Astrocyte of the spinal cord (primary cell): ENCODE measurements around the gene TMEM132D.

Experiments used
- DNase-seq: peaks from one replicate; pipeline ENCODE4 v3.0.0; 2011; ENCODE audit warnings: low read depth, low spot score
- H3K4me3 ChIP-seq: 2 replicates; pipeline ENCODE4 v1.5.1; 2011; ENCODE audit warnings: low read depth, mild to moderate bottlenecking, low read length, moderate library complexity
- in situ Hi-C: cut with HindIII; loops from 2 replicates; pipeline ENCODE4 v1.10.0; 2017; ENCODE audit warnings: low sequenced_read_pairs
- TF ChIP-seq, protein P1 (sequence below): IDR thresholded peaks from 2 replicates; pipeline ENCODE4 v1.5.1; 2012; ENCODE audit warnings: low read depth, mild to moderate bottlenecking, low read length, inconsistent platforms

The TMEM132D gene

DNA sequence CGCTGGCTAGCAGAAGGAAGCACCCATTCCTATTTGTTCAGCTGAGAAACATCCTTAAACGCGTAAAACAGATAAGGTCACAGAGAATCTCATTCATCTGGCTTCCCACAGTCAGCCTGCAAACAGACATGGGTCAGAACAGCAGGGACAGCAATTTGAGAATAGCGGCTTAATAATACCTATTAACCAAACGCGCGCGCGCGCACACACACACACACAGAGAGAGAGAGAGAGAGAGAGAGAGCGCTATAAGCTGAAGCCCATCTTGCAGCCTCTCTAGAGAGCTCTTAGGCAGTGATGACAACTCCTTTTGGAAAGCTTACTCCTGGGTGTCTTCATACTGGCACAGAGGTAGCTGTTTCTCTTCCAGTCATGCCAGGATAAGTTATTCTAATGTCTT is 26.4 kb downstream of the TMEM132D start:
- in situ Hi-C loops = no loop called here
- DNase-seq = no peak
- TF ChIP-seq, protein P1, sequence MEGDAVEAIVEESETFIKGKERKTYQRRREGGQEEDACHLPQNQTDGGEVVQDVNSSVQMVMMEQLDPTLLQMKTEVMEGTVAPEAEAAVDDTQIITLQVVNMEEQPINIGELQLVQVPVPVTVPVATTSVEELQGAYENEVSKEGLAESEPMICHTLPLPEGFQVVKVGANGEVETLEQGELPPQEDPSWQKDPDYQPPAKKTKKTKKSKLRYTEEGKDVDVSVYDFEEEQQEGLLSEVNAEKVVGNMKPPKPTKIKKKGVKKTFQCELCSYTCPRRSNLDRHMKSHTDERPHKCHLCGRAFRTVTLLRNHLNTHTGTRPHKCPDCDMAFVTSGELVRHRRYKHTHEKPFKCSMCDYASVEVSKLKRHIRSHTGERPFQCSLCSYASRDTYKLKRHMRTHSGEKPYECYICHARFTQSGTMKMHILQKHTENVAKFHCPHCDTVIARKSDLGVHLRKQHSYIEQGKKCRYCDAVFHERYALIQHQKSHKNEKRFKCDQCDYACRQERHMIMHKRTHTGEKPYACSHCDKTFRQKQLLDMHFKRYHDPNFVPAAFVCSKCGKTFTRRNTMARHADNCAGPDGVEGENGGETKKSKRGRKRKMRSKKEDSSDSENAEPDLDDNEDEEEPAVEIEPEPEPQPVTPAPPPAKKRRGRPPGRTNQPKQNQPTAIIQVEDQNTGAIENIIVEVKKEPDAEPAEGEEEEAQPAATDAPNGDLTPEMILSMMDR = no peak
- H3K4me3 ChIP-seq = no peak overlapping the region

DNA sequence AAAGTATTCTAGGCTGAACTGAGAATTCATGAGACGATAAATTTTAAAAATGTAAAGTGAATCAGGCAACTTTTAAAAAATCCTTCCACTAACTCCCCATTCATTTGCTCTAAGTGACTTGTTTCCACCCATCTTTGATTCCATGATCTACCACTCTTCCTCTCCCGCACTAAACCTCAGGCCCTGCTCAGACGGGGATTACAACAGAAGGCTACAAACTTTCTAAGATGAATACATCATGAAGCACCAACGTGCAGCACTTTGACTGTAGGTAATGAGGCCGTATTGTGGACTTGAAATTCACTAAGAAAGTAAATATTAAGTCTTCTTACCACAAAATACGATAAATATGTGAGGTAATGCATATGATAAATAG is 30.0 kb downstream of the TMEM132D start:
- in situ Hi-C loops = no loop called here
- TF ChIP-seq, protein P1 = no peak
- no peak for DNase-seq
- H3K4me3 ChIP-seq = no peak overlapping the region

DNA sequence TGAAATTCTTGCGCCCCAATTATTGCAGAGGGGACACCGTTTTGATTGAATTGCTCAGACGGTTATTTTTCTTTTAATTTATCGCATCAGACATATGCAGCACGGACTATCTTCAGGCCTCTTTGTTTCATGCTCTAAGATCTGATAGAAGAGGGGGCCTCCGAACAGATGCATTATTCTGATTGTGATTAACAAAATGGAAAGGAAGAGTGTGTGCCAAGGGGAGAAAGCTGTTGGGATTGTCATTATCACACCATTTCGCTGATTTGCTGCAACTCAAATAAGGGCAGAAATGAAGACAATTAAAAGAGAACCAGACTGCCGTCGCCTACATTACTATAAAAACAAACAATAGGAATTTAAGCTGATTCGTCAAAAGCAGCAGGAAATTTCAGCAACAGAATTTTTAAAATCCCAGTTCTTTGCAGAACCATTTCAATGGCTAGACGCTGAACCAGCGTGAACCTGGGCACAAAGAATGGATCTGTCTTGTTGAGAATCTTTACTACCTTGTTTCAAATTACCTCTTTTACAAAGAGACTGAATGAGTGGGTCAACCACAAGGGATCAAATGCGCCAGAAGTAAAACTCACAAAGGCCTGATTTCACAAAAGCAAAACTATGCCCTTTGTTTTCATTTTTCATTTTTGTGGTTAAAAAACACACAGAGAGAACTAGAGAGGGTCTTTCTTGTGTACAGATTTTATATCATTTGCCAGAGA is 30.6 kb downstream of the TMEM132D start:
- in situ Hi-C loops = no loop called here
- TF ChIP-seq, protein P1 = no peak
- DNase-seq = peak; percentile 37
- H3K4me3 ChIP-seq = no peak overlapping the region

- TF ChIP-seq, protein P1 = no peak
- H3K4me3 ChIP-seq = no peak overlapping the region
- no peak for DNase-seq
- in situ Hi-C loops = no loop called here
These were observed 31.5 kb downstream of the TMEM132D start for GRCh38 chr12:129871991-129872972.

- H3K4me3 ChIP-seq = no peak overlapping the region
- DNase-seq = no peak
- in situ Hi-C loops = no loop called here
- TF ChIP-seq, protein P1 = no peak
These were observed 33.0 kb downstream of the TMEM132D start for GRCh38 chr12:129870796-129871195.

DNA sequence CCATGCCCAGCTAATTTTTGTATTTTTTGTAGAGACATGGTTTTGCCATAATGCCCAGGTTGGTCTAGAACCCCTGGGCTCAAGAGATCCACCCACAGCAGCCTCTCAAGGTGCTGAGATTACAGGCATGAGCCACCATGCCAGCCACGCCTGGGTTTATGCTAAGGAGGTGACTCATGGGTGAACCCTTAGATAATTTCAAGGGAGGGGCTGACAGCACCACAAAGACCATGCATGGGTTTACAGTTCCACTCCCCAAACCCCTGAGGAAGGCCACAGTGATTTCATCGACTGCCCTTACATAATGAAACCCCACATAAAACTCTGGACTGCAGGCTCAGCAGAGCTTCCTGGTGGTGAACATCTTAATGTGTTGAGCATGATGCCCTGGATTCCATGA is 33.7 kb downstream of the TMEM132D start:
- DNase-seq = no peak
- TF ChIP-seq, protein P1 = no peak
- in situ Hi-C loops = no loop called here
- H3K4me3 ChIP-seq = no peak overlapping the region
